Upper lobe of left lung (tissue), 6 donors: ENCODE results near the gene GAA. TPM values are rescaled to one million over a fixed set of nuclear protein-coding genes. Genes with fewer than 3 reads are reported as not detected.

ENCODE experiments used
- ATAC-seq, 2 donors: fragments of 200-7000 bp; cut with Tn5 transposase; one replicate each; pipeline ENCODE4 v1.9.1; 2022; ENCODE audit warnings: mild to moderate bottlenecking in 2 of 2, moderate library complexity in 2 of 2; ENCODE audit not compliant: low FRiP score in 2 of 2
- DNase-seq, 2 donors: peaks; one replicate each; pipeline ENCODE4 v3.0.0-alpha.2; 2019 to 2020
- H3K27ac ChIP-seq, 4 donors: fragments of 200-600 bp; sonication (generic); one replicate each; pipeline ENCODE4 v1.5.1; 2016 to 2019
- H3K27me3 ChIP-seq, 4 donors: fragments of 200-600 bp; sonication (generic); one replicate each; pipeline ENCODE4 v1.5.1; 2017 to 2019
- H3K36me3 ChIP-seq, 4 donors: fragments of 200-600 bp; sonication (generic); one replicate each; pipeline ENCODE4 v1.5.1; 2016 to 2019
- H3K4me1 ChIP-seq, 4 donors: fragments of 200-600 bp; sonication (generic); one replicate each; pipeline ENCODE4 v1.5.1; 2018 to 2019
- H3K4me3 ChIP-seq, 4 donors: fragments of 200-600 bp; sonication (generic); one replicate each; pipeline ENCODE4 v1.5.1; 2017 to 2019; ENCODE audit warnings: mild to moderate bottlenecking in 2 of 4, moderate library complexity in 1 of 4
- H3K9me3 ChIP-seq, 4 donors: fragments of 200-600 bp; sonication (generic); one replicate each; pipeline ENCODE4 v1.5.1; 2018 to 2019
- CTCF ChIP-seq, 6 experiments: fragments of 450-650 bp in 4 of 6; fragments of 200-600 bp in 2 of 6; sonication (generic) in 2 of 6; IDR thresholded peaks; one replicate each; pipeline ENCODE4 v1.5.1; 2016 to 2019; ENCODE audit warnings: antibody characterized with exemption in 6 of 6
- EP300 ChIP-seq, 4 donors: sonication (generic); formaldehyde crosslinking; IDR thresholded peaks; one replicate each; pipeline ENCODE4 v1.5.1; 2017; ENCODE audit warnings: antibody characterized with exemption in 4 of 4, control low read depth in 2 of 4
- POLR2A ChIP-seq, 4 donors: fragments of 450-650 bp; IDR thresholded peaks; one replicate each; pipeline ENCODE4 v1.5.1; 2016 to 2017; ENCODE audit warnings: antibody characterized with exemption in 4 of 4, mild to moderate bottlenecking in 2 of 4
- POLR2AphosphoS5 ChIP-seq, 2 donors: sonication (generic); formaldehyde crosslinking; IDR thresholded peaks; one replicate each; pipeline ENCODE4 v1.5.1; 2017; ENCODE audit warnings: antibody characterized with exemption in 2 of 2
- WGBS, 2 donors: methylation state at CpG; one replicate each; pipeline ENCODE4 v1.1.5; 2017 to 2018; 5-methylcytosine and 5-hydroxymethylcytosine counted together
- total RNA-seq, 6 donors: library from RNA; depleted of rRNA in 4 of 6; stranded (reverse); fragments of >200 nt in 4 of 6; gene quantifications; one replicate each; pipeline versions ENCODE4 v1.1.0 to v1.2.1, GENCODE V29; 2016 to 2021
- donor health status: DM: no; HTN: no; CAD: no; lungs with moderate emphysema.
- donor health status: DM: no; HTN: yes; CAD: no; lungs with severe emphysema.

The GAA gene
- total RNA-seq, 6 donors from 2014 or later, result 54.7 to 178 (median 157) TPM

- DNase-seq, result no peak
- Histone ChIP-seq H3K27ac (no peak overlapping the region), H3K4me1 (no peaks in the 10 kb centered on the region), H3K9me3 (no peaks in the 10 kb centered on the region), H3K36me3 (peaks cover 0 to 6% (median 2%) of the 10 kb centered on the region in 4 donors), H3K4me3 (no peak overlapping the region), H3K27me3 (no peaks in the 10 kb centered on the region)
- TF ChIP-seq EP300 (IDR thresholded peaks at IDR 0.05) (no peak), POLR2A (IDR thresholded peaks at IDR 0.05) (no peak), CTCF (IDR thresholded peaks at IDR 0.05) (no peak), POLR2AphosphoS5 (IDR thresholded peaks at IDR 0.05) (no peak)
- WGBS, 2 donors, result 45 to 85% methylated on average over 2 to 4 of the region's 6 CpGs
- no peak for ATAC-seq
Observed at GRCh38 chr17:80122926-80123505, 21.6 kb downstream of the GAA start.

GRCh38 chr17:80123791-80124190 lies 22.4 kb downstream of the GAA start:
- DNase-seq (no peak), ATAC-seq (no peak)
- Histone ChIP-seq H3K27ac (no peak overlapping the region), H3K4me1 (no peaks in the 10 kb centered on the region), H3K36me3 (peaks cover 0 to 3% (median under 1%) of the 10 kb centered on the region in 4 donors), H3K4me3 (no peak overlapping the region), H3K27me3 (no peaks in the 10 kb centered on the region), H3K9me3 (no peaks in the 10 kb centered on the region)
- TF ChIP-seq CTCF (IDR thresholded peaks at IDR 0.05) (no peak), POLR2A (IDR thresholded peaks at IDR 0.05) (no peak), POLR2AphosphoS5 (IDR thresholded peaks at IDR 0.05) (no peak), EP300 (IDR thresholded peaks at IDR 0.05) (no peak)
- 86 to 91% methylated on average over 14 to 15 of the region's 15 CpGs for WGBS, 2 donors

GRCh38 chr17:80124351-80124981 lies 23.1 kb downstream of the GAA start:
- no peaks in the 10 kb centered on the region for H3K4me1 ChIP-seq
- H3K4me3 ChIP-seq, result no peak overlapping the region
- H3K36me3 ChIP-seq, result no peaks in the 10 kb centered on the region
- DNase-seq (no peak), ATAC-seq (no peak)
- H3K27me3 ChIP-seq, result no peaks in the 10 kb centered on the region
- WGBS, 2 donors, result 56 to 65% methylated on average over 15 of the region's 15 CpGs
- H3K9me3 ChIP-seq, result no peaks in the 10 kb centered on the region
- TF ChIP-seq CTCF (IDR thresholded peaks at IDR 0.05) (peak in 2 of 6 experiments; percentile 15 to 26), EP300 (IDR thresholded peaks at IDR 0.05) (no peak), POLR2A (IDR thresholded peaks at IDR 0.05) (no peak)
- H3K27ac ChIP-seq, result no peak overlapping the region

- Histone ChIP-seq H3K4me1 (no peaks in the 10 kb centered on the region), H3K4me3 (no peak overlapping the region), H3K36me3 (no peaks in the 10 kb centered on the region), H3K9me3 (no peaks in the 10 kb centered on the region), H3K27me3 (no peaks in the 10 kb centered on the region), H3K27ac (no peak overlapping the region)
- peak in 1 of 2 donors; percentile 68 for ATAC-seq
- WGBS, 2 donors, result 61 to 67% methylated on average over 14 of the region's 14 CpGs
- TF ChIP-seq EP300 (IDR thresholded peaks at IDR 0.05) (no peak), POLR2A (IDR thresholded peaks at IDR 0.05) (no peak), CTCF (IDR thresholded peaks at IDR 0.05) (no peak), POLR2AphosphoS5 (IDR thresholded peaks at IDR 0.05) (no peak)
- DNase-seq, result no peak
Observed at GRCh38 chr17:80125656-80126448, 24.5 kb downstream of the GAA start.
